ENCODE measurements around the gene THRB. TPM values are rescaled to one million over a fixed set of nuclear protein-coding genes. Genes with fewer than 3 reads are reported as not detected.

THRB gene
- total RNA-seq, 1 donor from 2014 or later, result 4.7 TPM

- ATAC-seq, result no peak
These were observed 18.0 kb upstream of the THRB start for GRCh38 chr3:24512564-24513197.

- no peak for ATAC-seq
These were observed 15.5 kb upstream of the THRB start for GRCh38 chr3:24510030-24510648.

GRCh38 chr3:24508423-24508839 lies 13.8 kb upstream of the THRB start:
- peak; percentile 91 for ATAC-seq

GRCh38 chr3:24507776-24508422 lies 13.2 kb upstream of the THRB start:
- peak; percentile 29 for ATAC-seq

GRCh38 chr3:24506966-24507775 lies 12.5 kb upstream of the THRB start:
- peak; percentile 32 for ATAC-seq

GRCh38 chr3:24505691-24506550 lies 11.3 kb upstream of the THRB start:
- ATAC-seq, result no peak

GRCh38 chr3:24504772-24505171 lies 10.1 kb upstream of the THRB start:
- no peak for ATAC-seq

- no peak for ATAC-seq
These were observed 9.0 kb upstream of the THRB start for GRCh38 chr3:24503616-24504113.

- ATAC-seq, result no peak
These were observed 8.0 kb upstream of the THRB start for GRCh38 chr3:24502690-24503089.

GRCh38 chr3:24500806-24501205 lies 6.2 kb upstream of the THRB start:
- no peak for ATAC-seq

GRCh38 chr3:24499991-24500390 lies 5.3 kb upstream of the THRB start:
- ATAC-seq, result no peak

GRCh38 chr3:24498796-24499195 lies 4.1 kb upstream of the THRB start:
- no peak for ATAC-seq

GRCh38 chr3:24498391-24498790 lies 3.7 kb upstream of the THRB start:
- no peak for ATAC-seq

- no peak for ATAC-seq
These were observed 3.3 kb upstream of the THRB start for GRCh38 chr3:24497942-24498341.

GRCh38 chr3:24496529-24497482 lies 2.2 kb upstream of the THRB start:
- no peak for ATAC-seq

GRCh38 chr3:24495326-24495994 lies 810 bp upstream of the THRB start:
- peak; percentile 82 for ATAC-seq

- peak; percentile 40 for ATAC-seq
These were observed 668 bp downstream of the THRB start for GRCh38 chr3:24493746-24494617.

- no peak for ATAC-seq
These were observed 1.6 kb downstream of the THRB start for GRCh38 chr3:24492971-24493551.

- ATAC-seq, result peak; percentile 31
These were observed 4.5 kb downstream of the THRB start for GRCh38 chr3:24490151-24490550.

Measured in esophagus mucosa (tissue), 1 donor.